DMS 273 (cell line): ENCODE measurements around the gene GTF2H4.

ENCODE experiments used
- DNase-seq: peaks from one replicate; lab custom pipeline; 2025; ENCODE audit not compliant: unreplicated experiment; lab: John Stamatoyannopoulos, UW

Gene GTF2H4

GRCh38 chr6:30882204-30882758 lies 25.7 kb upstream of the GTF2H4 start:
- DNase-seq, result peak; percentile 71

DNA sequence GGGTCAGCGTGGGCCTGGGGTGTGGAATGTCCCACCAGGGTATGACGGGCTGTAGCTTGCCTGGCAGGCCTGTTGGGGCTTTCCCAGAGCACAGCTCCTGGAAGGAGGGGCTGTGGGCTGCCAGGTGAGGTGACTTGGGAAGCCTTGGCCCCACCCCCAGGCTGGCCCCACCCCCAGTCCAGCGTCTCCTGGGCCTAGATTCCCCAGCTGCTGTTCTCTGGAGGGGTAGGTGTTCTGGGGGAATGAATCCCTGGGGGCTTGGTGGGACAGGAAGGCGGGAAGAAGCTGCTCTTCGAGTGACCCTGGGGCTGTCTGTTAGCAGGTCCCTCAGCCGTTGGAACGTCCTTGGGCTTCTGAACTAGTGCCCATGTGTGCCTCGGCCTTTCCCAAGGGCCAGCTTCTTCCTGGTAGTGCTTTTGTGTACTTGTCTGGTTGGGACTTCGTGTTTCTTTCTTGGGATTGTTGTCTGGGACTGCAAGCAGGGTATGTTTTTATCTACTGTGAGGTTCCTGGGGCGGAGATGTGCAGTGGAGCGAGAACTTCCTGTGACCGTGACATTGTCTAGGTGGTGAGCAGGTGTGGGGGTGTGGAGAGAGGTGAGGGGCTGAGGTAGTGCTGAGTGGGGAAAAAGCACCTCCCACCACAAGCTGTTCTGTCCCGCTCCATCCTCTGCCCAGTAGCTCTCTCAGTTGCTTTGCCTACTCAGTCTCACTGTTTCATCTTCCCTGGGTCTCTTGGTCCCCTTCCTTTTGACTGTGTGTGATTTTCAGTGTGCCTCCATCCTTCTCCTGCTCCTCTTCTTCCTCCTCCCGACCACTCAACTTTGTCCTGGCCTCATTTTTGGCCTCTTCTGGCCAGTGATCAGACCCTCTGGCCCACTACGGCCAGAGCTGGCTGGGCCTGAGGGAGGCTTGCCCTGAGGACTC lies 25.0 kb upstream of the GTF2H4 start:
- peak; percentile 56 for DNase-seq

DNA sequence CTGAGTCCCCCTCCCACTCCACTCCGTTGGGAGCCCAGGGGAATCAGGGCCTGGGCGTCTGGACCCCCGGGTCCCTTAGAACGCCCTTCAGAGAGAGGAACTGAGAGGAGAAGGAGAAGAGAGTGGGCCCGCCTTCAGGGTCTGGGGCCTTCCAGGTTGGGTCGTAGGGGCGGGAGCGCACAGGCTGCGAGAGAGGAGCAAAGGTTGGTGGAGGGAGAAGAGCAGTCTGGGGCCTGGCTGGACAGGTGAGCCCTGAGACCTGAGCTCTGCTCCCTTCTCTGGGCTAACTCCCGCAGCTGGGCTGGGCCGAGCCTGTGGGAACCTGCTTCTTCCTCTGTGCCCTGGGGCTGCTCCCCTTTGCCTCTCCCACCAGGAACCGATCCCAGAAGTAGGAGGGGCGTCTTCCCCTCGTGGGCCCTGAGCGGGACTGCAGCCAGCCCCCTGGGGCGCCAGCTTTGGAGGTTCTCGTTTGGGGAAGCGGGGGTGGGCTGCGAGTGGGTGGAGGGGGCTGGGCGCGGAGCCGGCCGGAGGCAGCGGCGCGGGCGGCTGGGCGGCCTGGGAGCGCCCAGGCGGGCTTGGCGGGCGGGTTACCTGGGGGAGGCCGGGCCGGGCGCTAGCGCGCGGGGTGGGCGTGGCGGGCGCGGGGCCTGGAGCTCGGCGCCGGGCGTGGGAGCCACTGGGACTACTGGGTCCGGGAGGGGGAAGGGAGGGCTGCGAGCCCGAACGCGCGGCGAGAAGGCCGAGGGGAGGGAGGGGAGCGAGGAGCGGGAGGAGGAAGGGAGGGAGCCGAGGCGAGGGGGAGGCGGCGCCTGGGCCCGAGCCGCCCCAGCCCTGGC lies 24.1 kb upstream of the GTF2H4 start, which contains the start of gene DDR1:
DDR1 (plus strand) TSS at position 835 of the 836 bp plus-strand sequence. CDS start 4,211 bp downstream, outside the sequence.
- DNase-seq, result peak; percentile 87

DNA sequence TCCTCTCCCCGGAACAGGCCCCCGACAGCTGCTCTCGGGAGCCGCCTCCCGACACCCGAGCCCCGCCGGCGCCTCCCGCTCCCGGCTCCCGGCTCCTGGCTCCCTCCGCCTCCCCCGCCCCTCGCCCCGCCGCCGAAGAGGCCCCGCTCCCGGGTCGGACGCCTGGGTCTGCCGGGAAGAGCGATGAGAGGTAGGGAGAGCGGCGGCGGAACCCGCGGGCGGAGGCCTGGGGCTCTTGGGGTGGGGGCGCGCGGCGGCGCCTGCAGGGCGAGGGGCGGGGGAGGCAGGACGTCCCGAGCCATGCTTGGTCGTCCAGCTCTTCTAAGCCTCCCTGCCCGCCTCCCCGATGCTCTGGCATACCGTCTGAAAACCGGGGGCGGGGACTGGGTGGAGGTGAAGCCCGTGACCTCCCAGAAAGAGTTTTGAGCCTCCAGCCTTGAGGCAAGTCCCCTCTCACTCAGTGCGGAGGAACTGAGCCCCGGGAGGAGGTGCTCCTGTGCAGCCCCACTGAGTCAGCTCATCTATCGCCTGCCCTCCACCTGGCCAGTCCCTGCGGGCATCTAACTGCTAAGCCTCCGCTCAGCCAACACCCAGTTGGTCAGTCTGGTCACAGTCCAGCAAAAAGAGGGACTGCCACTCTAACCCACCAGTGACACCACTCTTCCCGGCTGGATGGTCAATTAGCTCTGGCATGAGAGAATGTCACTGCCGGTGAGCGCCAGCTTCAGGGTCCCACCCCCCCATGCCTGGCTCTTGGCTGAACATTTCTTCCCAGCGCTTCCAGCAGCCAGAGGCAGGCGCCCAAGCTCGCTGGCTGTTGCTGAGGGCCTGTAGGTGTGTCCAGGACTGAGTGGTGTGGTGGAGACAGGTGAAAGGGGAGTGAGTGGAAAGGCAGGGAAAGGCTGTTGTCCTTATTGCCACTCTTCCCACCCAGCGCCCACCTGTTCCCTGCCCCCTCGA lies 23.2 kb upstream of the GTF2H4 start:
- DNase-seq, result peak; percentile 79

- peak; percentile 50 for DNase-seq
Observed at GRCh38 chr6:30885481-30885998, 22.5 kb upstream of the GTF2H4 start.

DNA sequence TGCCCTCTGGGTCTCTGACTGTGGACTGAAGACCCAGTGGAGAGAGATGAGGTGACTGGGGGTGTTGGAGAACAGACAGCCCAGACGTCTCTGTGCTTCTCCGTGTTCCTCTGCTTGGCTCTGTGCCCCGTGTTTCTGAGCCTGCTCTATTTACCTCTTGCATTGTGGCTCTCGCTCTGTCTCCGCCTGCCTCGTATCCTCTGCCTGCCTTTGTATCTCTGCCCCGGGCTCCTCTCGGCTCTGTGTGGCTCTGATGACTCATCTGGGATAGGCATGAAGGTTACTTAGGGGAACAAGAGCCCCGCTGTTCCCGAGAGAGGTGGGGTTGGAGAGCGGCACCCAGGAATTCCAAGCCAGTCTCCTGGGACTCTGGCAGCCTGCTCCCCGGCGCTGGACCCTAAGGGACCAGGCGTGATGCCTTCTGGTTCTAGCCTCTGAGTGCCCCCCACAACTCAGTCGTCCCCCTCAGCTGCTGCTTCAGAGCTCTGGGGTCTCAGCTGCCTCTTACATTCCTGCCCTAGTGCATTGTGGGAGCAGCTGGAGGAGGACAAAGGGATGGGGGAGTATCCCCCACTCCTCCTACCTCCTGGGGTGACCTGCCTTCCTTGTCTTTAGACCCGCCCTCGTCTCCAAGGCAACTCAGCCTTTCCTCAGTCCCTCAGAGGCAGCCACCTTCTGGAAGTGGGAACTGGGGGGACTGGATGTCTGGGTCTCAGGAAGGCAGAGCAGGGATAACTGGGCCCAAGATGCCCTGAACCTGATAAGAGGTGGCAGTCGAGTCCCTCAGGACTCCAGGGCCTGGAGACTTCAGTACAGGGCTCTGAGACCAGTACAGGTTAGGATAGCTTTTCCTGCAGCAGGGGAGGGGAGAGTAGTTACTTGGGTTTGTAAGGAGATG lies 21.8 kb upstream of the GTF2H4 start:
- DNase-seq, result peak; percentile 67

- DNase-seq, result no peak
Observed at GRCh38 chr6:30886897-30887255, 21.1 kb upstream of the GTF2H4 start.

DNA sequence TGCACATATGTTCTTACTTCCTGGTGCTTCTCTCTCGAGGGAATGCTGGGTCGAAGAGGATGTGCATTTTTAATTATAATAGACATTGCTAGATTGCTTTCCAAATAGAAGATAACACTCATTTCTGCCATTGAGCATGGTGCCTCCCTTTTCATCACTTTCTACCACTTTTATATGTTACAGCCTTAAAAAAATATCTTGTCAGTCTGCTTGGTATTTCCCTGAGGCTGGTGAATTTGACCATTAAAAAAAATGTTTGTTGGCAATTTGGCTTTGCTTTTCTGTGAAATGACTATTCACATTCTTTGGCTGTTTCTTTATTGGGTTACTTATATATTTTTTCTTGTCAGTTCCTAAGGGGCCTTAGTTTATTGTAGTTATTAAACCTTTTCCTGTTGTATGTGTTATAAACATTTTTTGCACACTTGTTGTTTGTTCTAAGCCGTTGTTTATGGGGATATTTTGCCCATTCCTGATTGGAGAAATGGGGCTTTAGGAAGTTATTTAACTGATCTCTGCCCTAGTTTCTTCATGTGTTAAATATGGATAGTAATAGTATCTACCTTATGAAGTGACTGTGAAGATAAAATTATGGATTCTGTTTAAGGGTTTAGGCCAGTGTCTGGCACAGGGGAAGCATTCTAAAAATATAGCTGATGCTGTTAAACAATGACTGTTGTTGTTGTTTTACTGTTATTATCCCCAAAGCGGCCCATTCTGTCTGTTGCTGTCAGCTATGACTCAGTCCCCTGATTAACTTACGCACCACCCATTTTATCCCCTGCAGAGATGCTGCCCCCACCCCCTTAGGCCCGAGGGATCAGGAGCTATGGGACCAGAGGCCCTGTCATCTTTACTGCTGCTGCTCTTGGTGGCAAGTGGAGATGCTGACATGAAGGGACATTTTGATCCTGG lies 19.8 kb upstream of the GTF2H4 start:
- DNase-seq, result no peak

DNA sequence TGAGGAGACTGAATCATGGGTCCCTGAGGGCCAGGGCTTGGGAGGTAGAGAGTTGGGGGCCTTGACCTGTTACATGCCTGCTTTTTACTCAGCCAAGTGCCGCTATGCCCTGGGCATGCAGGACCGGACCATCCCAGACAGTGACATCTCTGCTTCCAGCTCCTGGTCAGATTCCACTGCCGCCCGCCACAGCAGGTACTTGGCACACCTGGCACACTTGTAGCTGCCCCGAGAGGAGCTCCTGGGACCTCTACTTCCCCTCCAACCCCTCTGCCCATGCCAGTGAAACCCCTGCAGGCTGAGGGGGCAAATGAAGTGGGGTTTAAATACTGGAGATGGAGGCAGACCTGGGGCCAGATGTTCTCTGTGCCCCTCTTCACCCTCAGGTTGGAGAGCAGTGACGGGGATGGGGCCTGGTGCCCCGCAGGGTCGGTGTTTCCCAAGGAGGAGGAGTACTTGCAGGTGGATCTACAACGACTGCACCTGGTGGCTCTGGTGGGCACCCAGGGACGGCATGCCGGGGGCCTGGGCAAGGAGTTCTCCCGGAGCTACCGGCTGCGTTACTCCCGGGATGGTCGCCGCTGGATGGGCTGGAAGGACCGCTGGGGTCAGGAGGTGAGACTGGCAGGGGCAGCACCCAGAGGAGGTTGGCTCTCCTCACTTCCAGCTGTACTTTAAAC lies 19.1 kb upstream of the GTF2H4 start:
- no peak for DNase-seq

- no peak for DNase-seq
Observed at GRCh38 chr6:30889496-30889885, 18.5 kb upstream of the GTF2H4 start.

DNA sequence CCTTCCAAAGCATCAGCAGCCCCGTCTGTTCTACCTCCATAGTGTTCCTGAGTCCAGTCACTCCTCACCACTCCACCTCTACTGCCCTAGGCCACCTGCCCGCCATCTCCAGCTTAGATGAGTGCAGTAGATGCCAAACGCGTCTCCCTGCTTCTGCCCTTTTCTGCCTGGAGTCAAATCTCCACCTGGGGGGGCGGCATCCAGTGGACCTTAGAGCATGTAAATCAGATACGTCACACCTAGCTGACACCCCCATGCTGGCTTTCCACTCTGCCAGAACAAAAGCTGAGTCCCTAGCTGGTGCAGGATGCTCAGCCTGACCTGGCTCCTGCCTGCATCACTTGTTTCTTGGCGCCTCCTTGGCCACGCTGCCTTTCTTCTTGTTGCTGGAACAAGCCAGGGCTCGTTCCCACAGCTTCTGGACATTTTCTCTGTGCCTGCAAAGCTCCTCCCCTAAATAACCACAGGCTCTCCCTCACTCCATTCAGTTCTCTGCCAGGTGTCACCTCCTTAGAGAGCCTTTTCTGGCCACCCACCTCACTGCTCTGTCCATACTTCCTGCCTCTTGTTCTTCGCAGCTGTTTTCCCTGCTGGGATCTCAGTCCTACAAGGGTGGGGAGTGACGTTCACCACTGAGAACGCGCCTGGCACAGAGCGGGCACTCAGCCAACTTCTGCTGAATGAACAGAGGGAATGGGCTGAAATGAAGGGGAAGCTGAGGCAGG lies 17.9 kb upstream of the GTF2H4 start:
- DNase-seq, result peak; percentile 31

- no peak for DNase-seq
Observed at GRCh38 chr6:30890646-30891449, 17.2 kb upstream of the GTF2H4 start.

DNA sequence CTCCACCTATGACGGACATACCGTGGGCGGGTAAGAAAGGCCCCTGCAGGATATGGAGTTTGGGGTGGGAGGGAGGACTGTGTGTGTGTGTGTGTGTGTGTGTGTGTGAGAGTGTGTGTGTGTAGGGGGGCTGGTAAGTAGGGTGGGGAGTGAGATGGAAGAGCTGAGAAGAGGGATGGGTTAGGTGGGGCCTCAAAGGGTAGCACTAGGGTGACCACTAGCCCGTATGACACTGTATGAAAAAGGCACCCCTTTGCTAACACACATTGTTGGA lies 16.6 kb upstream of the GTF2H4 start:
- no peak for DNase-seq

GRCh38 chr6:30891816-30892538 lies 16.0 kb upstream of the GTF2H4 start:
- DNase-seq, result no peak

DNA sequence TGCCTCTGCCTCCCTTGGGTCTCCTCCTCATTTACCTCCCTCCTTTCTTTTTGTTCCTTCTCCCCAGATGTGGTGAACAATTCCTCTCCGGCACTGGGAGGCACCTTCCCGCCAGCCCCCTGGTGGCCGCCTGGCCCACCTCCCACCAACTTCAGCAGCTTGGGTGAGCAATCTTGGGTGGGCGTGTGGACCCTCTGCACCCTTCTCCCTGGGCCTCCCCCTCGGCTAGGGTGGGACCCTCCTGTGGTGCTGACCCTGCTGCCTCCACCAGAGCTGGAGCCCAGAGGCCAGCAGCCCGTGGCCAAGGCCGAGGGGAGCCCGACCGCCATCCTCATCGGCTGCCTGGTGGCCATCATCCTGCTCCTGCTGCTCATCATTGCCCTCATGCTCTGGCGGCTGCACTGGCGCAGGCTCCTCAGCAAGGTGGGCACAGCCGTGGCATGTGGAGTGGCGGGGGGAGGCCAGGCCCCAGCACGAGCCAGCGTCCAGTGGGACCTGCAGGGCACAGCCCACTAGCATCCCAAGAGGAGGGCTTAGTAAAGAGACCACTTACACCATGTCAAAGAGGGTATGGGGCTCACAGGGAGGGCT lies 14.9 kb upstream of the GTF2H4 start:
- no peak for DNase-seq
